IPS-20b (cell line): ENCODE measurements around the gene PCDHGA4.
"Not testable (repeated sequence)": the region's sequence is repeated elsewhere in the genome, so short reads cannot be mapped to it uniquely, and the experiment has no call there.

Experiments
- H3K27ac ChIP-seq: one replicate; pipeline ENCODE4 v1.5.1; 2013; ENCODE audit warnings: low read length
- H3K27me3 ChIP-seq: 2 replicates; pipeline ENCODE4 v1.6.1; 2013; ENCODE audit warnings: mild to moderate bottlenecking, low read length, inconsistent platforms; ENCODE audit not compliant: insufficient read depth
- H3K36me3 ChIP-seq: 2 replicates; pipeline ENCODE4 v1.6.1; 2013; ENCODE audit warnings: low read depth, mild to moderate bottlenecking, inconsistent platforms, low read length, moderate library complexity; ENCODE audit not compliant: insufficient read depth
- H3K4me1 ChIP-seq: 2 replicates; pipeline ENCODE4 v1.6.1; 2013; ENCODE audit warnings: mild to moderate bottlenecking, control low read depth, inconsistent platforms, low read length, moderate library complexity; ENCODE audit not compliant: insufficient read depth
- H3K4me3 ChIP-seq: 2 replicates; pipeline ENCODE4 v1.5.1; 2013; ENCODE audit warnings: mild to moderate bottlenecking, low read length, inconsistent platforms
- H3K9ac ChIP-seq: 2 replicates; pipeline ENCODE4 v1.6.1; 2013; ENCODE audit warnings: low read depth, mild to moderate bottlenecking, inconsistent platforms, low read length, moderate library complexity
- H3K9me3 ChIP-seq: 2 replicates; pipeline ENCODE4 v1.6.1; 2013; ENCODE audit warnings: mild to moderate bottlenecking, low read depth, low read length, inconsistent platforms; ENCODE audit not compliant: insufficient read depth

PCDHGA4 gene

DNA sequence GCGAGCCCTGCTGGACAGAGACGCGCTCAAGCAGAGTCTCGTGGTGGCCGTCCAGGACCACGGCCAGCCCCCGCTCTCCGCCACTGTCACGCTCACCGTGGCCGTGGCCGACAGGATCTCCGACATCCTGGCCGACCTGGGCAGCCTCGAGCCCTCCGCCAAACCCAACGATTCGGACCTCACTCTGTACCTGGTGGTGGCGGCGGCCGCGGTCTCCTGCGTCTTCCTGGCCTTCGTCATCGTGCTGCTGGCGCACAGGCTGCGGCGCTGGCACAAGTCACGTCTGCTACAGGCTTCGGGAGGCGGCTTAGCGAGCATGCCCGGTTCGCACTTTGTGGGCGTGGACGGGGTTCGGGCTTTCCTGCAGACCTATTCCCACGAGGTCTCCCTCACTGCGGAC lies 22.2 kb upstream of the PCDHGA4 start:
- not testable (repeated sequence) for H3K4me1 ChIP-seq, H3K4me3 ChIP-seq, H3K36me3 ChIP-seq, H3K27ac ChIP-seq, H3K9ac ChIP-seq, H3K27me3 ChIP-seq
- H3K9me3 ChIP-seq, result peaks cover 61% of the 10 kb centered on the region

- Histone ChIP-seq H3K36me3 (no peaks in the 10 kb centered on the region), H3K4me1 (no peaks in the 10 kb centered on the region), H3K4me3 (no peak within 1 kb of the TSS), H3K27me3 (no peaks in the 10 kb centered on the region), H3K9ac (no peak within 1 kb of the TSS), H3K27ac (no peak within 1 kb of the TSS), H3K9me3 (peaks cover 60% of the 10 kb centered on the region)
Observed at GRCh38 chr5:141338538-141339306, 16.1 kb upstream of the PCDHGA4 start, which contains the start of gene PCDHGA2. TSS of gene PCDHGA2 (plus strand) at chr5:141338760.

GRCh38 chr5:141340781-141341354 lies 14.0 kb upstream of the PCDHGA4 start:
- not testable (repeated sequence) for H3K27ac ChIP-seq

GRCh38 chr5:141342773-141343172 lies 12.0 kb upstream of the PCDHGA4 start:
- H3K27ac ChIP-seq, result no peak overlapping the region
- H3K9me3 ChIP-seq, result peaks cover 65% of the 10 kb centered on the region
- H3K4me1 ChIP-seq, result no peaks in the 10 kb centered on the region
- H3K36me3 ChIP-seq, result no peaks in the 10 kb centered on the region
- no peaks in the 10 kb centered on the region for H3K27me3 ChIP-seq
- H3K4me3 ChIP-seq, result no peak overlapping the region
- no peak overlapping the region for H3K9ac ChIP-seq

More at GRCh38 chr5:141340781-141341354, 14.0 kb upstream of the PCDHGA4 start:
- not testable (repeated sequence) for H3K4me1 ChIP-seq, H3K4me3 ChIP-seq, H3K9ac ChIP-seq, H3K27me3 ChIP-seq, H3K36me3 ChIP-seq
- peaks cover 60% of the 10 kb centered on the region for H3K9me3 ChIP-seq

DNA sequence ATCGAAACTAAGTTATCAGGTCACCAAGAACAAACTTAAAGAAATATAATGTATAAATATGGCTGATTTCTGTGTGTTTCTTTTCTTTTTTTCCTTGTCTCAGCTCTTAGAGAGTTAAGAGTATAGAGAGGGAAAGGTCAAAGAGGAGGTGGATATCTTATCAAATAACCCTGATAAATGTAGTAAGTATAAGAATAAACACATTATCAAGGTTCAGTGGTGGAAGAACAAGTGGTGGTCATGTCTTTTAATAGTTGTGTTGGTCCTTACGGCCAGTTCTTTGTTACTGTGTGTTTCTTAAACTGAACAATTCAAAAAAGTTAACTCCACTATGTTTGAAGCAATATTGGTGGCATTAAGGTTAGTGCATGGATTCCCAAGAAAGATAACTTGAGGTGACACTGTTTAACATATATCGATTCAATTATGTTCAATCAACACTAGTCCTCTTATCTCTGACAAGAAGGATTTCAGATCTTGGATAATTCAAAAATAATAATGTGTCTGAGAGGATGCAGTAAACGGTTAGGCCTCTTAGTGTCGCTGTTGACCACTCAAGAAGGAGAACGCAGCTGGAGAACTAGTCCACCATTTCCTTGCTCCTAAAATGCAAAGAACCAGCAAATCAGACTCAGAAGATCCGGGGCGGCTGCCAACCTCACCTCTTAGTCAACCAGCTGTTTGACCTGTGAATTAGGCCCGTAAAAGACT lies 11.4 kb upstream of the PCDHGA4 start, which contains the start of gene PCDHGA3:
Gene PCDHGA3, plus strand, starts transcription at position 588 of the 711 bp plus-strand sequence. CDS start 205 bp downstream, outside the sequence.
- H3K4me1 ChIP-seq, result no peaks in the 10 kb centered on the region
- peaks cover 60% of the 10 kb centered on the region for H3K9me3 ChIP-seq
- no peak within 1 kb of the TSS for H3K9ac ChIP-seq
- no peaks in the 10 kb centered on the region for H3K36me3 ChIP-seq
- H3K4me3 ChIP-seq, result no peak within 1 kb of the TSS
- H3K27ac ChIP-seq, result no peak within 1 kb of the TSS
- no peaks in the 10 kb centered on the region for H3K27me3 ChIP-seq

GRCh38 chr5:141343953-141344463 lies 10.8 kb upstream of the PCDHGA4 start:
- Histone ChIP-seq H3K27me3 (no peaks in the 10 kb centered on the region), H3K4me1 (no peaks in the 10 kb centered on the region), H3K4me3 (no peak overlapping the region), H3K9me3 (peaks cover 56% of the 10 kb centered on the region), H3K9ac (no peak overlapping the region), H3K36me3 (no peaks in the 10 kb centered on the region), H3K27ac (no peak overlapping the region)

DNA sequence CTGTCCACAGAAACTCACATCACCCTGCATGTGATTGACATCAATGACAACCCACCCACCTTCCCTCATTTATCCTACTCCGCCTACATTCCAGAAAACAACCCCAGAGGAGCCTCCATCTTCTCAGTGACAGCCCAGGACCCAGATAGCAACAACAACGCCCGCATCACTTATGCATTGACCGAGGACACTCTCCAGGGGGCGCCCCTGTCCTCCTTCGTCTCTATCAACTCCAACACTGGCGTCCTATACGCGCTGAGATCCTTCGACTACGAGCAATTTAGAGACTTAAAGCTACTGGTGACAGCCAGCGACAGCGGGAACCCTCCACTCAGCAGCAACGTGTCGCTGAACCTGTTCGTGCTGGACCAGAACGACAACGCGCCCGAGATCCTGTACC lies 9.5 kb upstream of the PCDHGA4 start:
- no peaks in the 10 kb centered on the region for H3K4me1 ChIP-seq
- H3K4me3 ChIP-seq, result no peak overlapping the region
- no peaks in the 10 kb centered on the region for H3K36me3 ChIP-seq
- H3K27me3 ChIP-seq, result no peaks in the 10 kb centered on the region
- peaks cover 45% of the 10 kb centered on the region for H3K9me3 ChIP-seq
- H3K27ac ChIP-seq, result no peak overlapping the region
- no peak overlapping the region for H3K9ac ChIP-seq

GRCh38 chr5:141346017-141346416 lies 8.8 kb upstream of the PCDHGA4 start:
- not testable (repeated sequence) for H3K27ac ChIP-seq, H3K4me3 ChIP-seq, H3K9ac ChIP-seq, H3K4me1 ChIP-seq, H3K27me3 ChIP-seq, H3K36me3 ChIP-seq
- peaks cover 51% of the 10 kb centered on the region for H3K9me3 ChIP-seq

GRCh38 chr5:141349917-141350619 lies 4.8 kb upstream of the PCDHGA4 start, which contains the start of gene PCDHGB1:
TSS of gene PCDHGB1 (plus strand) at chr5:141350099. CDS start at chr5:141350261, 162 bp downstream.
- H3K4me1 ChIP-seq, result no peaks in the 10 kb centered on the region
- H3K9me3 ChIP-seq, result peaks cover 53% of the 10 kb centered on the region
- no peak within 1 kb of the TSS for H3K27ac ChIP-seq
- no peak within 1 kb of the TSS for H3K9ac ChIP-seq
- H3K4me3 ChIP-seq, result peak within 1 kb of the TSS; percentile 42; the same call in 1 of the 2 replicates
- H3K36me3 ChIP-seq, result no peaks in the 10 kb centered on the region
- no peaks in the 10 kb centered on the region for H3K27me3 ChIP-seq

GRCh38 chr5:141351591-141351990 lies 3.2 kb upstream of the PCDHGA4 start:
- Histone ChIP-seq H3K4me3 (no peak overlapping the region), H3K27ac (no peak overlapping the region), H3K27me3 (no peaks in the 10 kb centered on the region), H3K9ac (no peak overlapping the region), H3K4me1 (no peaks in the 10 kb centered on the region), H3K36me3 (no peaks in the 10 kb centered on the region; the same call in 1 of the 2 replicates), H3K9me3 (peaks cover 60% of the 10 kb centered on the region)

- Histone ChIP-seq H3K27ac (no peak overlapping the region), H3K9ac (no peak overlapping the region), H3K27me3 (no peaks in the 10 kb centered on the region), H3K4me3 (no peak overlapping the region), H3K36me3 (no peaks in the 10 kb centered on the region; the same call in 1 of the 2 replicates), H3K9me3 (peaks cover 70% of the 10 kb centered on the region), H3K4me1 (no peaks in the 10 kb centered on the region)
Observed at GRCh38 chr5:141355641-141356040, 820 bp downstream of the PCDHGA4 start.
